Gastroesophageal sphincter (tissue), 3 donors: ENCODE results near the gene OTUD1.

Experiments
- POLR2AphosphoS5 ChIP-seq: sonication (generic); formaldehyde crosslinking; IDR thresholded peaks from one replicate; pipeline ENCODE4 v1.6.1; 2017; ENCODE audit warnings: antibody characterized with exemption
- TF ChIP-seq, protein P1 (sequence below), 4 experiments: fragments of 200-600 bp in 2 of 4; fragments of 450-650 bp in 2 of 4; sonication (generic) in 1 of 4; IDR thresholded peaks; one replicate each; pipeline ENCODE4 v1.5.1; 2017 to 2019; ENCODE audit warnings: antibody characterized with exemption in 4 of 4, mild to moderate bottlenecking in 2 of 4, moderate library complexity in 2 of 4

GRCh38 chr10:23433701-23434100 lies 5.2 kb upstream of the OTUD1 start:
- TF ChIP-seq, protein P1, sequence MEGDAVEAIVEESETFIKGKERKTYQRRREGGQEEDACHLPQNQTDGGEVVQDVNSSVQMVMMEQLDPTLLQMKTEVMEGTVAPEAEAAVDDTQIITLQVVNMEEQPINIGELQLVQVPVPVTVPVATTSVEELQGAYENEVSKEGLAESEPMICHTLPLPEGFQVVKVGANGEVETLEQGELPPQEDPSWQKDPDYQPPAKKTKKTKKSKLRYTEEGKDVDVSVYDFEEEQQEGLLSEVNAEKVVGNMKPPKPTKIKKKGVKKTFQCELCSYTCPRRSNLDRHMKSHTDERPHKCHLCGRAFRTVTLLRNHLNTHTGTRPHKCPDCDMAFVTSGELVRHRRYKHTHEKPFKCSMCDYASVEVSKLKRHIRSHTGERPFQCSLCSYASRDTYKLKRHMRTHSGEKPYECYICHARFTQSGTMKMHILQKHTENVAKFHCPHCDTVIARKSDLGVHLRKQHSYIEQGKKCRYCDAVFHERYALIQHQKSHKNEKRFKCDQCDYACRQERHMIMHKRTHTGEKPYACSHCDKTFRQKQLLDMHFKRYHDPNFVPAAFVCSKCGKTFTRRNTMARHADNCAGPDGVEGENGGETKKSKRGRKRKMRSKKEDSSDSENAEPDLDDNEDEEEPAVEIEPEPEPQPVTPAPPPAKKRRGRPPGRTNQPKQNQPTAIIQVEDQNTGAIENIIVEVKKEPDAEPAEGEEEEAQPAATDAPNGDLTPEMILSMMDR (IDR thresholded peaks at IDR 0.05) = no peak
- TF ChIP-seq POLR2AphosphoS5 = no peak
